Measurements from ENCODE around the gene PNMT. TPM values are rescaled to one million over a fixed set of nuclear protein-coding genes. Genes with fewer than 3 reads are reported as not detected.

Gene PNMT
- total RNA-seq, 4 donors from 2014 or later: 3.8 to 5.0 (median 4.7) TPM; not detected in 1

- peaks cover 7 to 11% of the 10 kb centered on the region in 2 donors for H3K4me1 ChIP-seq
- no peak overlapping the region for H3K27ac ChIP-seq
- no peak for DNase-seq
- H3K9me3 ChIP-seq: no peaks in the 10 kb centered on the region
- no peak overlapping the region for H3K4me3 ChIP-seq
- TF ChIP-seq CTCF (IDR thresholded peaks at IDR 0.05): no peak
- no peak for TF ChIP-seq POLR2A (IDR thresholded peaks at IDR 0.05)
- no peaks in the 10 kb centered on the region for H3K27me3 ChIP-seq
- intact Hi-C loops (cut with DNase I; ENCODE audit: low total_unique reads): no loop called here
- H3K36me3 ChIP-seq: no peaks in the 10 kb centered on the region
These were observed 26.4 kb upstream of the PNMT start for GRCh38 chr17:39641883-39642282.

- H3K27me3 ChIP-seq: no peaks in the 10 kb centered on the region
- peaks cover 7 to 11% of the 10 kb centered on the region in 2 donors for H3K4me1 ChIP-seq
- no peaks in the 10 kb centered on the region for H3K36me3 ChIP-seq
- DNase-seq: no peak
- no peak overlapping the region for H3K27ac ChIP-seq
- TF ChIP-seq POLR2A (IDR thresholded peaks at IDR 0.05): no peak
- TF ChIP-seq CTCF (IDR thresholded peaks at IDR 0.05): no peak
- no peak overlapping the region for H3K4me3 ChIP-seq
- intact Hi-C loops (cut with DNase I; ENCODE audit: low total_unique reads): no loop called here
- H3K9me3 ChIP-seq: no peaks in the 10 kb centered on the region
These were observed 25.8 kb upstream of the PNMT start for GRCh38 chr17:39642291-39643074.

- intact Hi-C loops (cut with DNase I; ENCODE audit: low total_unique reads): no loop called here
- H3K4me1 ChIP-seq: peaks cover 3 to 5% of the 10 kb centered on the region in 2 donors
- H3K27me3 ChIP-seq: no peaks in the 10 kb centered on the region
- DNase-seq: no peak
- TF ChIP-seq CTCF (IDR thresholded peaks at IDR 0.05) (no peak), POLR2A (IDR thresholded peaks at IDR 0.05) (no peak)
- H3K27ac ChIP-seq: no peak overlapping the region
- no peak overlapping the region for H3K4me3 ChIP-seq
- no peaks in the 10 kb centered on the region for H3K36me3 ChIP-seq
- H3K9me3 ChIP-seq: no peaks in the 10 kb centered on the region
These were observed 25.0 kb upstream of the PNMT start for GRCh38 chr17:39643271-39643670.

- Histone ChIP-seq H3K27ac (no peak overlapping the region), H3K9me3 (no peaks in the 10 kb centered on the region), H3K27me3 (no peaks in the 10 kb centered on the region), H3K4me1 (no peaks in the 10 kb centered on the region), H3K36me3 (no peaks in the 10 kb centered on the region), H3K4me3 (no peak overlapping the region)
- intact Hi-C loops (cut with DNase I; ENCODE audit: low total_unique reads): no loop called here
- no peak for TF ChIP-seq POLR2A (IDR thresholded peaks at IDR 0.05)
- no peak for TF ChIP-seq CTCF (IDR thresholded peaks at IDR 0.05)
- DNase-seq: no peak
These were observed 21.0 kb upstream of the PNMT start for GRCh38 chr17:39647256-39647655.

GRCh38 chr17:39648616-39649366 lies 19.5 kb upstream of the PNMT start:
- H3K27me3 ChIP-seq: no peaks in the 10 kb centered on the region
- no peaks in the 10 kb centered on the region for H3K9me3 ChIP-seq
- H3K4me1 ChIP-seq: no peaks in the 10 kb centered on the region
- DNase-seq: no peak
- intact Hi-C loops (cut with DNase I; ENCODE audit: low total_unique reads): no loop called here
- no peak overlapping the region for H3K27ac ChIP-seq
- no peak for TF ChIP-seq POLR2A (IDR thresholded peaks at IDR 0.05)
- TF ChIP-seq CTCF (IDR thresholded peaks at IDR 0.05): no peak
- no peak overlapping the region for H3K4me3 ChIP-seq
- no peaks in the 10 kb centered on the region for H3K36me3 ChIP-seq

All from uterus (tissue), 4 donors.